ENCODE measurements around the gene TUFT1.

- TF ChIP-seq, protein P1, sequence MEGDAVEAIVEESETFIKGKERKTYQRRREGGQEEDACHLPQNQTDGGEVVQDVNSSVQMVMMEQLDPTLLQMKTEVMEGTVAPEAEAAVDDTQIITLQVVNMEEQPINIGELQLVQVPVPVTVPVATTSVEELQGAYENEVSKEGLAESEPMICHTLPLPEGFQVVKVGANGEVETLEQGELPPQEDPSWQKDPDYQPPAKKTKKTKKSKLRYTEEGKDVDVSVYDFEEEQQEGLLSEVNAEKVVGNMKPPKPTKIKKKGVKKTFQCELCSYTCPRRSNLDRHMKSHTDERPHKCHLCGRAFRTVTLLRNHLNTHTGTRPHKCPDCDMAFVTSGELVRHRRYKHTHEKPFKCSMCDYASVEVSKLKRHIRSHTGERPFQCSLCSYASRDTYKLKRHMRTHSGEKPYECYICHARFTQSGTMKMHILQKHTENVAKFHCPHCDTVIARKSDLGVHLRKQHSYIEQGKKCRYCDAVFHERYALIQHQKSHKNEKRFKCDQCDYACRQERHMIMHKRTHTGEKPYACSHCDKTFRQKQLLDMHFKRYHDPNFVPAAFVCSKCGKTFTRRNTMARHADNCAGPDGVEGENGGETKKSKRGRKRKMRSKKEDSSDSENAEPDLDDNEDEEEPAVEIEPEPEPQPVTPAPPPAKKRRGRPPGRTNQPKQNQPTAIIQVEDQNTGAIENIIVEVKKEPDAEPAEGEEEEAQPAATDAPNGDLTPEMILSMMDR (IDR thresholded peaks at IDR 0.05), result no peak
- no peak for TF ChIP-seq POLR2A (IDR thresholded peaks at IDR 0.05)
Observed at GRCh38 chr1:151502035-151502700, 37.9 kb upstream of the TUFT1 start.

Data from heart left ventricle (tissue), 13 donors.